Activated CD4-positive, CD25-positive, alpha-beta regulatory T cell treated with anti-CD3 and anti-CD28 coated beads, Interleukin-2, amount 50 U/mL, for 72 hours (primary cell): ENCODE data around the gene PCDH15.
"Not testable (repeated sequence)": the region's sequence is repeated elsewhere in the genome, so short reads cannot be mapped to it uniquely, and the experiment has no call there.

Experiments used
- DNase-seq: peaks from one replicate; pipeline ENCODE4 v3.0.0; 2021

The PCDH15 gene

GRCh38 chr10:53952698-53953630 is 848.1 kb downstream of the PCDH15 start:
- no peak for DNase-seq

- no peak for DNase-seq
Measured at GRCh38 chr10:53939654-53940053, 861.4 kb downstream of the PCDH15 start.

- DNase-seq = no peak
Measured at GRCh38 chr10:53930648-53931047, 870.4 kb downstream of the PCDH15 start.

GRCh38 chr10:53924051-53924700 is 876.9 kb downstream of the PCDH15 start:
- DNase-seq = not testable (repeated sequence)

- DNase-seq = no peak
Measured at GRCh38 chr10:53918755-53919154, 882.3 kb downstream of the PCDH15 start.

- DNase-seq = no peak
Measured at GRCh38 chr10:53909791-53910190, 891.2 kb downstream of the PCDH15 start.

- no peak for DNase-seq
Measured at GRCh38 chr10:53904506-53905241, 896.4 kb downstream of the PCDH15 start.

GRCh38 chr10:53903756-53904155 is 897.3 kb downstream of the PCDH15 start:
- DNase-seq = no peak

GRCh38 chr10:53899463-53900160 is 901.4 kb downstream of the PCDH15 start:
- no peak for DNase-seq

- DNase-seq = no peak
Measured at GRCh38 chr10:53898532-53898931, 902.5 kb downstream of the PCDH15 start.

- DNase-seq = no peak
Measured at GRCh38 chr10:53894145-53894544, 906.9 kb downstream of the PCDH15 start.

GRCh38 chr10:53893061-53893460 is 908.0 kb downstream of the PCDH15 start:
- no peak for DNase-seq

GRCh38 chr10:53886325-53887300 is 914.4 kb downstream of the PCDH15 start:
- no peak for DNase-seq

GRCh38 chr10:53864846-53865245 is 936.2 kb downstream of the PCDH15 start:
- no peak for DNase-seq

GRCh38 chr10:53852450-53853175 is 948.4 kb downstream of the PCDH15 start:
- no peak for DNase-seq

GRCh38 chr10:53846809-53847208 is 954.2 kb downstream of the PCDH15 start:
- no peak for DNase-seq

GRCh38 chr10:53843736-53844362 is 957.2 kb downstream of the PCDH15 start:
- DNase-seq = no peak

GRCh38 chr10:53841483-53842145 is 959.4 kb downstream of the PCDH15 start:
- no peak for DNase-seq

- DNase-seq = no peak
Measured at GRCh38 chr10:53840653-53841052, 960.4 kb downstream of the PCDH15 start.
